PC-3 (cell line): ENCODE results near the gene MORN4. TPM values are rescaled to one million over a fixed set of nuclear protein-coding genes. Genes with fewer than 3 reads are reported as not detected.

ENCODE experiments used
- ATAC-seq: fragments of 200-7000 bp; cut with Tn5 transposase; 2 replicates; pipeline ENCODE4 v1.9.1; 2020; ENCODE audit warnings: mild to moderate bottlenecking, moderate library complexity
- BruUV-seq: library from RNA; stranded (reverse); fragments of 400-500 nt; replicated peaks from 2 replicates; lab custom pipeline; 2021; lab: Mats Ljungman, UMichigan
- CTCF ChIA-PET: fragments of 300-600 bp; sonication (Branson Sonifier 250); formaldehyde crosslinking; loops from one replicate; lab custom pipeline; 2022; ENCODE audit warnings: antibody characterized with exemption; lab: Charles Lee
- POLR2A ChIA-PET: fragments of 300-600 bp; sonication (Branson Sonifier 250); formaldehyde crosslinking; loops from one replicate; lab custom pipeline; 2022; ENCODE audit warnings: antibody characterized with exemption; ENCODE audit not compliant: unreplicated experiment; lab: Charles Lee
- DNase-seq: peaks from one replicate; pipeline ENCODE4 v3.0.0-alpha.2; 2015
- H2AFZ ChIP-seq: fragments of 300-600 bp; sonication (generic); 2 replicates; pipeline ENCODE4 v1.6.0; 2016; ENCODE audit warnings: antibody characterized with exemption, low read length
- H3F3A ChIP-seq: fragments of 300-600 bp; sonication (generic); one replicate; pipeline ENCODE4 v1.6.0; 2017; ENCODE audit warnings: antibody characterized with exemption, low read length, control low read depth, mild to moderate bottlenecking; ENCODE audit not compliant: unreplicated experiment
- H3K27ac ChIP-seq: fragments of 300-600 bp; sonication (generic); 2 replicates; pipeline ENCODE4 v1.5.1; 2016; ENCODE audit warnings: mild to moderate bottlenecking, low read length
- H3K27me3 ChIP-seq: fragments of 300-600 bp; sonication (generic); 2 replicates; pipeline ENCODE4 v1.6.1; 2016; ENCODE audit warnings: low read length, mixed read lengths
- H3K36me3 ChIP-seq: fragments of 300-600 bp; sonication (generic); 2 replicates; pipeline ENCODE4 v1.6.1; 2016; ENCODE audit warnings: low read depth, mixed run types, low read length, mixed read lengths
- H3K4me1 ChIP-seq: fragments of 300-600 bp; sonication (generic); 2 replicates; pipeline ENCODE4 v1.5.1; 2016; ENCODE audit warnings: low read length; ENCODE audit not compliant: insufficient read depth
- H3K4me2 ChIP-seq: fragments of 300-600 bp; sonication (generic); 2 replicates; pipeline ENCODE4 v1.6.0; 2016; ENCODE audit warnings: low read length
- H3K4me3 ChIP-seq: fragments of 300-600 bp; sonication (generic); 2 replicates; pipeline ENCODE4 v1.5.1; 2016; ENCODE audit warnings: mild to moderate bottlenecking, low read length, mixed read lengths
- H3K79me2 ChIP-seq: fragments of 300-600 bp; sonication (generic); 2 replicates; pipeline ENCODE4 v1.6.1; 2017; ENCODE audit warnings: low read length, mixed read lengths
- H3K9ac ChIP-seq: fragments of 300-600 bp; sonication (generic); 2 replicates; pipeline ENCODE4 v1.6.0; 2016; ENCODE audit warnings: mild to moderate bottlenecking, low read length
- H3K9me2 ChIP-seq: fragments of 300-600 bp; sonication (generic); replicated peaks from 2 replicates; pipeline ENCODE4 v1.6.1; 2016; ENCODE audit warnings: mixed run types, low read length, mixed read lengths
- H3K9me3 ChIP-seq: fragments of 300-600 bp; sonication (generic); 2 replicates; pipeline ENCODE4 v1.6.1; 2016; ENCODE audit warnings: low read length, mixed read lengths
- H4K20me1 ChIP-seq: fragments of 300-600 bp; sonication (generic); 2 replicates; pipeline ENCODE4 v1.6.1; 2016; ENCODE audit warnings: low read length, mixed read lengths
- CTCF ChIP-seq: fragments of 300-600 bp; sonication (generic); conservative IDR thresholded peaks from 2 replicates; pipeline ENCODE4 v1.5.1; 2017; ENCODE audit warnings: antibody characterized with exemption, low read depth, mild to moderate bottlenecking, low read length
- EZH2 ChIP-seq: fragments of 300-600 bp; sonication (generic); IDR thresholded peaks from one replicate; pipeline ENCODE4 v1.6.1; 2017; ENCODE audit warnings: antibody characterized with exemption, mild to moderate bottlenecking, low read length; ENCODE audit not compliant: unreplicated experiment
- EZH2phosphoT487 ChIP-seq: fragments of 300-600 bp; sonication (generic); IDR thresholded peaks from 2 replicates; pipeline ENCODE4 v1.6.1; 2018; ENCODE audit warnings: mild to moderate bottlenecking, antibody characterized with exemption, low read length, borderline replicate concordance
- intact Hi-C: fragments of 100-400 bp; cut with micrococcal nuclease; formaldehyde crosslinking; loops from 2 replicates; pipeline ENCODE4 v1.9.0; 2023
- total RNA-seq: library from RNA; depleted of rRNA; stranded (reverse); fragments of >200 nt; gene quantifications from 2 replicates; pipeline ENCODE4 v1.2.3, GENCODE V29; 2014

The MORN4 gene
- total RNA-seq, 1 experiment from 2014 or later = 12.9 TPM

GRCh38 chr10:97575127-97575668, 58.1 kb downstream of the MORN4 start:
- Histone ChIP-seq H3K27ac (peak overlapping the region; percentile 46), H2AFZ (no peak overlapping the region), H3K9ac (no peak overlapping the region), H4K20me1 (no peaks in the 10 kb centered on the region), H3K27me3 (no peaks in the 10 kb centered on the region), H3F3A (peaks cover 4% of the 10 kb centered on the region), H3K79me2 (no peaks in the 10 kb centered on the region), H3K4me2 (no peak overlapping the region), H3K4me1 (peaks cover 41% of the 10 kb centered on the region), H3K4me3 (no peak overlapping the region), H3K36me3 (no peaks in the 10 kb centered on the region), H3K9me3 (no peaks in the 10 kb centered on the region), H3K9me2 (no peaks in the 10 kb centered on the region)
- DNase-seq = no peak
- intact Hi-C loops = no loop called here
- ATAC-seq = peak; percentile 4; the same call in 1 of the 2 replicates
- CTCF ChIA-PET = no interaction called here
- POLR2A ChIA-PET = interaction anchor here (0.6 kb wide), 1 partner anchor 66 kb away, joined by 12 read pairs; the partner anchor contains the start of gene PI4K2A
- TF ChIP-seq CTCF (no peak), EZH2phosphoT487 (no peak), EZH2 (no peak)
- no TSS peak for BruUV-seq

GRCh38 chr10:97574374-97575126, 58.8 kb downstream of the MORN4 start:
- no peaks in the 10 kb centered on the region for H3K36me3 ChIP-seq
- no peaks in the 10 kb centered on the region for H3K9me2 ChIP-seq
- ChIA-PET CTCF (no interaction called here), POLR2A (interaction anchor here (0.6 kb wide), 2 partner anchors 66 to 115 kb away, joined by 4 to 12 read pairs; partner anchors contain the start of gene PI4K2A)
- ATAC-seq (peak; percentile 80), DNase-seq (peak; percentile 95)
- no peak overlapping the region for H2AFZ ChIP-seq
- BruUV-seq = no TSS peak
- H3K9me3 ChIP-seq = no peaks in the 10 kb centered on the region
- H3F3A ChIP-seq = peaks cover 4% of the 10 kb centered on the region
- no peaks in the 10 kb centered on the region for H3K79me2 ChIP-seq
- peak overlapping the region; percentile 46 for H3K27ac ChIP-seq
- no peaks in the 10 kb centered on the region for H3K27me3 ChIP-seq
- no peak overlapping the region for H3K4me3 ChIP-seq
- intact Hi-C loops = loop anchor here (1.0 kb wide), 1 partner anchor 38 kb away; no protein-coding TSS in a partner anchor
- no peaks in the 10 kb centered on the region for H4K20me1 ChIP-seq
- TF ChIP-seq EZH2phosphoT487 (no peak), CTCF (no peak), EZH2 (no peak)
- peaks cover 41% of the 10 kb centered on the region for H3K4me1 ChIP-seq
- no peak overlapping the region for H3K9ac ChIP-seq
- peak overlapping the region; percentile 47; the same call in 1 of the 2 replicates for H3K4me2 ChIP-seq

DNA sequence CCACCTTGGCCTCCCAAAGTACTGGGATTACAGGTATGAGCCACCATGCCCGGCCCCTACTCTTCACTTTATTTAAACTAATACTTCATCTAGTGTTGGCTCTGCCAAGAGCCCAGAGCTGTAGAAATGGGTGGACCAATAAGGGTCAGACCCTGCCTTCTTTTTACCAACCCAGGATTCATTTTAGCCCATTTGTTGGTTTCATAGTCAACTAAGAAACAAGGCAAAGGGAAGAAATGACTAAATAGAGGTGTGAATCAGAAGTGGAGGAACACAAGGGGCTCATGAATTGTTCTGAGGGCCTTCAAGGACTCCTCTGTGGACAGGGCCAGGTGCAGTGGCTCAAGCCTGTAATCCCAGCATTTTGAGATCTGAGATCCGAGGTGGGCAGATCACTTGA, 59.6 kb downstream of the MORN4 start:
- H3K4me1 ChIP-seq = peaks cover 41% of the 10 kb centered on the region

More for the DNA sequence above, 59.6 kb downstream of the MORN4 start:
- BruUV-seq = no TSS peak
- no peak for DNase-seq
- Histone ChIP-seq H3K9ac (no peak overlapping the region), H3K27me3 (no peaks in the 10 kb centered on the region), H2AFZ (no peak overlapping the region), H3K9me2 (no peaks in the 10 kb centered on the region), H3K9me3 (no peaks in the 10 kb centered on the region), H3K79me2 (no peaks in the 10 kb centered on the region), H3K4me2 (no peak overlapping the region), H3K4me3 (no peak overlapping the region), H3F3A (peaks cover 4% of the 10 kb centered on the region), H3K27ac (no peak overlapping the region), H3K36me3 (no peaks in the 10 kb centered on the region), H4K20me1 (no peaks in the 10 kb centered on the region)
- no peak for ATAC-seq
- CTCF ChIA-PET = no interaction called here
- POLR2A ChIA-PET = no interaction called here
- intact Hi-C loops = loop anchor here (1.0 kb wide), 1 partner anchor 39 kb away; no protein-coding TSS in a partner anchor
- TF ChIP-seq EZH2phosphoT487 (no peak), EZH2 (no peak), CTCF (no peak)
